Muscle of back (tissue), 11 donors: Measurements from ENCODE around the gene STEAP1B. TPM values are rescaled to one million over a fixed set of nuclear protein-coding genes. Genes with fewer than 3 reads are reported as not detected.

Source experiments
- DNase-seq, 3 donors: peaks; one replicate each; pipeline versions ENCODE4 v3.0.0 to v3.0.0-alpha.2; 2013
- polyA plus RNA-seq, 10 donors: library from polyadenylated mRNA; unstranded; fragments of 120-200 nt; gene quantifications; one replicate each; pipeline ENCODE4 v1.2.1, GENCODE V29; 2013; ENCODE audit not compliant: insufficient read length in 10 of 10

Gene STEAP1B
- polyA plus RNA-seq, 10 donors = 1.3 to 4.4 (median 2.3) TPM

GRCh38 chr7:22372863-22373262, 127.1 kb downstream of the STEAP1B start:
- DNase-seq = no peak

- no peak for DNase-seq
Observed at GRCh38 chr7:22371878-22372277, 128.1 kb downstream of the STEAP1B start.

Other genes starting within 250 kb of the STEAP1B start
- 10 to 100 TPM; 12.8 to 23.5 (median 17.7) TPM for gene RAPGEF5, start 143.0 kb downstream of the STEAP1B start, polyA plus RNA-seq
- 1 to 10 TPM in 1 of 10 donors, under 1 TPM in 5, not detected in 4; 0.23 to 1.0 (median 0.31) TPM for gene IL6, start 227.0 kb upstream of the STEAP1B start, polyA plus RNA-seq